Caco-2 (cell line): ENCODE data around the gene TNRC6B. TPM values are rescaled to one million over a fixed set of nuclear protein-coding genes. Genes with fewer than 3 reads are reported as not detected.

Source experiments
- BruUV-seq: library from RNA; stranded (reverse); fragments of 400-500 nt; replicated peaks from 2 replicates; lab custom pipeline; 2021; lab: Mats Ljungman, UMichigan
- CTCF ChIA-PET: fragments of 300-600 bp; sonication (Branson Sonifier 250); formaldehyde crosslinking; loops from one replicate; lab custom pipeline; 2022; ENCODE audit warnings: antibody characterized with exemption; lab: Charles Lee
- POLR2A ChIA-PET: fragments of 300-600 bp; sonication (Branson Sonifier 250); formaldehyde crosslinking; loops from one replicate; lab custom pipeline; 2022; ENCODE audit warnings: antibody characterized with exemption; lab: Charles Lee
- DNase-seq, 2 experiments: peaks; one replicate each; pipeline versions ENCODE4 v3.0.0 to v3.0.0-alpha.2; 2020 to 2022
- H3K27me3 ChIP-seq: replicated peaks from 2 replicates; pipeline ENCODE4 v1.6.0; 2011; ENCODE audit warnings: low read length; ENCODE audit not compliant: control insufficient read depth, insufficient read depth
- H3K36me3 ChIP-seq: 2 replicates; pipeline ENCODE4 v1.5.1; 2011; ENCODE audit warnings: low read length; ENCODE audit not compliant: control insufficient read depth, insufficient read depth
- H3K4me1 ChIP-seq: fragments of 250-450 bp; sonication (Bioruptor Pico); 2 replicates; pipeline ENCODE4 v1.5.1; 2020; ENCODE audit warnings: mild to moderate bottlenecking
- H3K4me3 ChIP-seq: 2 replicates; pipeline ENCODE4 v1.5.1; 2011; ENCODE audit warnings: low read depth, mild to moderate bottlenecking, control low read depth, low read length
- H3K9me3 ChIP-seq: fragments of 250-450 bp; sonication (Bioruptor Pico); 2 replicates; pipeline ENCODE4 v1.5.1; 2020; ENCODE audit warnings: mild to moderate bottlenecking, moderate library complexity
- H3K27ac Mint-ChIP-seq: one replicate; pipeline ENCODE4 v1.8.0; 2022; ENCODE audit warnings: mixed read lengths; ENCODE audit not compliant: unreplicated experiment
- H3K27me3 Mint-ChIP-seq: one replicate; pipeline ENCODE4 v1.8.0; 2022; ENCODE audit warnings: mixed read lengths; ENCODE audit not compliant: insufficient read depth, unreplicated experiment
- H3K36me3 Mint-ChIP-seq: one replicate; pipeline ENCODE4 v1.8.0; 2022; ENCODE audit warnings: mild to moderate bottlenecking, mixed read lengths; ENCODE audit not compliant: insufficient read depth, unreplicated experiment
- H3K4me1 Mint-ChIP-seq: one replicate; pipeline ENCODE4 v1.8.0; 2022; ENCODE audit warnings: low read depth, mixed read lengths; ENCODE audit not compliant: unreplicated experiment
- H3K4me3 Mint-ChIP-seq: one replicate; pipeline ENCODE4 v1.8.0; 2022; ENCODE audit warnings: mild to moderate bottlenecking, moderate library complexity, mixed read lengths; ENCODE audit not compliant: unreplicated experiment
- H3K9me3 Mint-ChIP-seq: one replicate; pipeline ENCODE4 v1.8.0; 2022; ENCODE audit warnings: mixed read lengths; ENCODE audit not compliant: unreplicated experiment
- intact Hi-C: fragments of 100-400 bp; cut with micrococcal nuclease; formaldehyde crosslinking; loops from one replicate; pipeline ENCODE4 v1.10.0; 2022; ENCODE audit not compliant: unreplicated experiment
- total RNA-seq: library from RNA; stranded (reverse); gene quantifications from 2 replicates; pipeline ENCODE4 v1.2.3, GENCODE V29; 2022
- TF ChIP-seq, protein P1 (sequence below), 2 experiments: fragments of 200-600 bp in 1 of 2; IDR thresholded peaks; 1 replicate in 1 of 2; 2 replicates in 1 of 2; pipeline versions ENCODE4 v1.5.1 to v1.8.0; 2011 to 2022; ENCODE audit warnings: antibody characterized with exemption in 1 of 2, control low read depth in 1 of 2, inconsistent platforms in 1 of 2, low read depth in 1 of 2, low read length in 1 of 2, mild to moderate bottlenecking in 1 of 2, moderate library complexity in 1 of 2; ENCODE audit not compliant: insufficient read depth in 1 of 2, severe bottlenecking in 1 of 2, unreplicated experiment in 1 of 2

Gene TNRC6B
- total RNA-seq, 1 experiment from 2014 or later = 23.5 TPM

DNA sequence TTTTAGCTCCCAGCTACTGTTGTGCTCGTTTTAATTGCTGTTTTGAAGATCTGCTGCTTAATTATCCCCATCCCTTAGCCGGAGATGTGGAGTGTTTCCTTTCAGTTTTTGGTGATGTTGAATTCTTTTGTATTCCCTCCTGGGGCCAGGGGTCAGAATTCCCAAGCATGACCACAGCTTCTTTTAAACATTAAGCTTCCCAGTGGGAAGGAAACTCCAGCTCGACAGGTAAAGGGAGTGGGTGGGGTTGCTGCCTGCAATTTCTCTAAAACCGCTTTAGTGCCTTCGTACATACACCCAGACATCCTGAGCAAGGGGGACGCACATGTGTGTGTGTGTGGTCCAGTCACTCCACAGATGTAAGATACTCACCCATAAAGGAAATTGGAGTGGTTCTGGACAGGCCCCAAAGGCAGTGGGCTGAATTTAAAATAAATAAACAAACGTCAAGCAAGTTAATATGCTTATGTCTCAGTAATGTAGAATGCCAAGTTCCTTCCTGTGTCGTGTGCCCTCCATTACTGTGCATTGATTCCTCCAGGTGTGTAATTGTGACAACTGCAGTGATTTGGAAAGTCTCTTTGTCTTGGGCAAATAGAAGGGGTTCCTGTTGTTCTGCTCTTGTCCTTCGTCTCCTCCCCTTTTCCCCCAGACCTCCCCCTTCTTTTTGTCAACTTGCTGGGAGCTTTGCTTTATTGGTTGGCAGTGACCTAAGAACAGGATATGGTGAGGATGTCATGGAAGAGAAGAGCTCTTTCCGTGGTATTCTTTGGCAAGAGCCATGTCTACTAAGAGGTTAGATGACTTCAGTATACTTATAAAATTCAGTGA is 149.4 kb downstream of the TNRC6B start:
- H3K9me3 Mint-ChIP-seq = no peaks in the 10 kb centered on the region
- peaks cover 5% of the 10 kb centered on the region for H3K36me3 Mint-ChIP-seq
- Histone ChIP-seq H3K27me3 (no peaks in the 10 kb centered on the region), H3K9me3 (no peaks in the 10 kb centered on the region), H3K4me3 (no peak overlapping the region), H3K4me1 (no peaks in the 10 kb centered on the region), H3K36me3 (no peaks in the 10 kb centered on the region; the same call in 1 of the 2 replicates)
- H3K4me1 Mint-ChIP-seq = peaks cover 2% of the 10 kb centered on the region
- ChIA-PET POLR2A (no interaction called here), CTCF (no interaction called here)
- DNase-seq = no peak
- TF ChIP-seq, protein P1, sequence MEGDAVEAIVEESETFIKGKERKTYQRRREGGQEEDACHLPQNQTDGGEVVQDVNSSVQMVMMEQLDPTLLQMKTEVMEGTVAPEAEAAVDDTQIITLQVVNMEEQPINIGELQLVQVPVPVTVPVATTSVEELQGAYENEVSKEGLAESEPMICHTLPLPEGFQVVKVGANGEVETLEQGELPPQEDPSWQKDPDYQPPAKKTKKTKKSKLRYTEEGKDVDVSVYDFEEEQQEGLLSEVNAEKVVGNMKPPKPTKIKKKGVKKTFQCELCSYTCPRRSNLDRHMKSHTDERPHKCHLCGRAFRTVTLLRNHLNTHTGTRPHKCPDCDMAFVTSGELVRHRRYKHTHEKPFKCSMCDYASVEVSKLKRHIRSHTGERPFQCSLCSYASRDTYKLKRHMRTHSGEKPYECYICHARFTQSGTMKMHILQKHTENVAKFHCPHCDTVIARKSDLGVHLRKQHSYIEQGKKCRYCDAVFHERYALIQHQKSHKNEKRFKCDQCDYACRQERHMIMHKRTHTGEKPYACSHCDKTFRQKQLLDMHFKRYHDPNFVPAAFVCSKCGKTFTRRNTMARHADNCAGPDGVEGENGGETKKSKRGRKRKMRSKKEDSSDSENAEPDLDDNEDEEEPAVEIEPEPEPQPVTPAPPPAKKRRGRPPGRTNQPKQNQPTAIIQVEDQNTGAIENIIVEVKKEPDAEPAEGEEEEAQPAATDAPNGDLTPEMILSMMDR (IDR thresholded peaks at IDR 0.05; ENCODE audit: insufficient read depth in 1 of 2, low read depth in 1 of 2, low read length in 1 of 2, severe bottlenecking in 1 of 2, unreplicated experiment in 1 of 2) = no peak
- no TSS peak for BruUV-seq
- no peaks in the 10 kb centered on the region for H3K27me3 Mint-ChIP-seq
- no peak overlapping the region for H3K4me3 Mint-ChIP-seq
- intact Hi-C loops = no loop called here
- no peak overlapping the region for H3K27ac Mint-ChIP-seq

DNA sequence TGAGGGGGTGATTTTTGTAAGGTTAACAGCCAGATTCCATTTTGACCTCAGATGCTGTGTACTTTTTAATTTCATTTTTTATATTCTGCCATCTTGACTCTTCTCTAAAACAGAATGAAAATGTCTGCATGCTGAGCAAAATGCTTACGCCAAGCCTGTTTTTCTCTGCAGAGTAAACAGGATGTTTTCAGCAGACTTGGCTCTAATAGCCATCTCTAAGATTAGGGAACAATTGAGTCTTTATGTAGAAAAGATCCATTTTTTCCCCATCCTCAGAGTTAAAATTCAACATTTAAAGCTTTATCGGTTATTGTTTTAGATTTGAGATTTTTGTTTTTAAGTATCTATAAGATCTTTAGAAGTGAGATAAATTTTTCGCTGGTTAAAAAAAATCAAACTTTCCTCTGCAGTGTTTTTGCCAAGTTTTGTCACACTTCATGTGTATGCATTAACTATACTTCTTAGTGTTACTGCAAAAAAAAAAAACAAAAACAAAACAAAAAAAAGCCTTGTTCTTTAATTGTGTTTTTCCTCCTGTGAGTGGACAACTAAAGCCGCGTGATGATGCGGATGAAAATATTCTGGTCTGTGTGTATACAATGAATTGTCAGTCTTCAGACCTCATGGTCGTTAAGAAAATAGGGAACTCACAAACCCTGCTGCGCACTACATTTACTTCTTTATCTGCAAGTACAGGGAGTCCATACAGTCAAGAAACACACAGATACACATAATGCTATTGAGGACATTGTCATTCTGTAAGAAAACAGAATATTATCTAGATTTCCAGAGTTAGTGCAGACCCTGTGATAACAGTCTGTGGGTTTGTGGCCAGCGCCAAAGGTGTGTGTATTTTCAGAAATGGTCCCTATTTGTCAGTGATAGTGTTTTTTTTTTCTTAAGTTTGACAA is 151.1 kb downstream of the TNRC6B start:
- Mint-ChIP-seq H3K27ac (no peak overlapping the region), H3K4me3 (no peak overlapping the region), H3K36me3 (peaks cover 5% of the 10 kb centered on the region), H3K4me1 (peaks cover 9% of the 10 kb centered on the region), H3K9me3 (no peaks in the 10 kb centered on the region), H3K27me3 (no peaks in the 10 kb centered on the region)
- no peak for DNase-seq
- Histone ChIP-seq H3K27me3 (no peaks in the 10 kb centered on the region), H3K4me3 (no peak overlapping the region), H3K36me3 (no peaks in the 10 kb centered on the region; the same call in 1 of the 2 replicates), H3K4me1 (no peaks in the 10 kb centered on the region), H3K9me3 (no peaks in the 10 kb centered on the region)
- no TSS peak for BruUV-seq
- intact Hi-C loops = no loop called here
- CTCF ChIA-PET = no interaction called here
- POLR2A ChIA-PET = no interaction called here
- TF ChIP-seq, protein P1 (IDR thresholded peaks at IDR 0.05; ENCODE audit: insufficient read depth in 1 of 2, low read depth in 1 of 2, low read length in 1 of 2, severe bottlenecking in 1 of 2, unreplicated experiment in 1 of 2) = no peak

DNA sequence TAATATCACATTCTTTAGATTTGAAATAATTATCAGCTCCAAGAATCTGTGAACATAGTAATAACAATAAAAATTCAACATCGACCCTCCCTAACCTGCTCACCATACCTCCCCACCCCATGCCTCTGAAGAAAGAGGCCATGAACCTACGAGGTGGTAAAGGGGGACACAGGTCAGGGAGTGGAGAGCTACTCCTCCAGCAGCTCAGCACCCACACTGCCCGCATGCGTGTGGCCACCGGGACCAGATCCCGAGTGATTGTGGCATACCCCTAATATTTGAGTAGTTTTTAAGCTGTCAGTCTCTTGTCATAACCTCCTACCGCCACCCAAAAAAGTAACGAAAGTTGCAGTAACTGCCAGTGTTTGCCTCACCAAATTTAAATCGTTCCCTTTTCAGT is 151.7 kb downstream of the TNRC6B start:
- Mint-ChIP-seq H3K27ac (no peak overlapping the region), H3K36me3 (peaks cover 5% of the 10 kb centered on the region), H3K4me3 (no peak overlapping the region), H3K27me3 (no peaks in the 10 kb centered on the region), H3K4me1 (peaks cover 9% of the 10 kb centered on the region), H3K9me3 (no peaks in the 10 kb centered on the region)
- no peaks in the 10 kb centered on the region; the same call in 1 of the 2 replicates for H3K36me3 ChIP-seq
- no peaks in the 10 kb centered on the region for H3K4me1 ChIP-seq
- TF ChIP-seq, protein P1 (IDR thresholded peaks at IDR 0.05; ENCODE audit: insufficient read depth in 1 of 2, low read depth in 1 of 2, low read length in 1 of 2, severe bottlenecking in 1 of 2, unreplicated experiment in 1 of 2) = no peak
- ChIA-PET CTCF (no interaction called here), POLR2A (no interaction called here)
- H3K4me3 ChIP-seq = no peak overlapping the region
- DNase-seq = no peak
- intact Hi-C loops = no loop called here
- H3K27me3 ChIP-seq = no peaks in the 10 kb centered on the region
- H3K9me3 ChIP-seq = no peaks in the 10 kb centered on the region
- no TSS peak for BruUV-seq
